Keratinocyte (primary cell): ENCODE data around the gene PRLR.

Experiments used
- CTCF ChIP-seq, 3 experiments: IDR thresholded peaks in 1 of 3; conservative IDR thresholded peaks in 1 of 3; optimal IDR thresholded peaks in 1 of 3; 2 replicates in 2 of 3; 3 replicates in 1 of 3; pipeline versions ENCODE3 to v1.5.1; 2011; ENCODE audit warnings: low read length in 3 of 3, mild to moderate bottlenecking in 3 of 3, moderate library complexity in 2 of 3, control low read depth in 1 of 3, inconsistent platforms in 1 of 3; ENCODE audit not compliant: insufficient read depth in 2 of 3; ENCODE audit errors: extremely low read depth in 1 of 3
- EZH2 ChIP-seq: IDR thresholded peaks from one replicate; pipeline ENCODE4 v1.6.1; 2012; ENCODE audit warnings: inconsistent platforms, mild to moderate bottlenecking, low read length, moderate library complexity

GRCh38 chr5:35182486-35182885 is 47.8 kb downstream of the PRLR start:
- TF ChIP-seq CTCF (optimal IDR thresholded peaks at IDR 0.05 in 1 of 3, IDR thresholded peaks at IDR 0.05 in 1 of 3, conservative IDR thresholded peaks at IDR 0.05 in 1 of 3; ENCODE audit: extremely low read depth in 1 of 3, insufficient read depth in 2 of 3, low read length in 3 of 3): no peak
- TF ChIP-seq EZH2: no peak
